ENCODE data around the gene AIFM3. TPM values are rescaled to one million over a fixed set of nuclear protein-coding genes. Genes with fewer than 3 reads are reported as not detected.

Gene AIFM3
- total RNA-seq, 1 donor from 2014 or later = 2.1 TPM

- DNase-seq (ENCODE audit: low spot score) = no peak
Measured at GRCh38 chr22:20989323-20990138, 22.5 kb downstream of the AIFM3 start.

- no peak for DNase-seq (ENCODE audit: low spot score)
Measured at GRCh38 chr22:20990184-20991180, 23.4 kb downstream of the AIFM3 start.

GRCh38 chr22:20991252-20992055 is 24.4 kb downstream of the AIFM3 start:
- no peak for DNase-seq (ENCODE audit: low spot score)

GRCh38 chr22:20992056-20992442 is 25.0 kb downstream of the AIFM3 start:
- no peak for DNase-seq (ENCODE audit: low spot score)

GRCh38 chr22:20992456-20993303 is 25.6 kb downstream of the AIFM3 start:
- DNase-seq (ENCODE audit: low spot score) = no peak

- no peak for DNase-seq (ENCODE audit: low spot score)
Measured at GRCh38 chr22:20993304-20994127, 26.5 kb downstream of the AIFM3 start.

GRCh38 chr22:20994128-20994901 is 27.3 kb downstream of the AIFM3 start:
- DNase-seq (ENCODE audit: low spot score) = no peak

GRCh38 chr22:20994902-20995241 is 27.8 kb downstream of the AIFM3 start:
- DNase-seq (ENCODE audit: low spot score) = no peak

- no peak for DNase-seq (ENCODE audit: low spot score)
Measured at GRCh38 chr22:20995329-20996030, 28.4 kb downstream of the AIFM3 start.

GRCh38 chr22:20996031-20996410 is 29.0 kb downstream of the AIFM3 start:
- no peak for DNase-seq (ENCODE audit: low spot score)

- no peak for DNase-seq (ENCODE audit: low spot score)
Measured at GRCh38 chr22:20996598-20997535, 29.8 kb downstream of the AIFM3 start.

- no peak for DNase-seq (ENCODE audit: low spot score)
Measured at GRCh38 chr22:20997536-20998257, 30.6 kb downstream of the AIFM3 start.

- DNase-seq (ENCODE audit: low spot score) = no peak
Measured at GRCh38 chr22:20998411-20999336, 31.6 kb downstream of the AIFM3 start.

- DNase-seq (ENCODE audit: low spot score) = no peak
Measured at GRCh38 chr22:20999350-21000206, 32.5 kb downstream of the AIFM3 start.
